ENCODE results near the gene LMNA.
"Not testable (repeated sequence)": the region's sequence is repeated elsewhere in the genome, so short reads cannot be mapped to it uniquely, and the experiment has no call there.

The LMNA gene

GRCh38 chr1:156114101-156114918 is at the start of gene LMNA:
LMNA (plus strand) TSS chr1:156114711; CDS start chr1:156114919, 208 bp downstream.
- DNase-seq, result peak; percentile 84 to 86

- DNase-seq, result no peak
Measured at GRCh38 chr1:156065212-156065611, 49.3 kb upstream of the LMNA start.

- no peak for DNase-seq
Measured at GRCh38 chr1:156065871-156066270, 48.6 kb upstream of the LMNA start.

- no peak for DNase-seq
Measured at GRCh38 chr1:156067262-156067661, 47.2 kb upstream of the LMNA start.

DNA sequence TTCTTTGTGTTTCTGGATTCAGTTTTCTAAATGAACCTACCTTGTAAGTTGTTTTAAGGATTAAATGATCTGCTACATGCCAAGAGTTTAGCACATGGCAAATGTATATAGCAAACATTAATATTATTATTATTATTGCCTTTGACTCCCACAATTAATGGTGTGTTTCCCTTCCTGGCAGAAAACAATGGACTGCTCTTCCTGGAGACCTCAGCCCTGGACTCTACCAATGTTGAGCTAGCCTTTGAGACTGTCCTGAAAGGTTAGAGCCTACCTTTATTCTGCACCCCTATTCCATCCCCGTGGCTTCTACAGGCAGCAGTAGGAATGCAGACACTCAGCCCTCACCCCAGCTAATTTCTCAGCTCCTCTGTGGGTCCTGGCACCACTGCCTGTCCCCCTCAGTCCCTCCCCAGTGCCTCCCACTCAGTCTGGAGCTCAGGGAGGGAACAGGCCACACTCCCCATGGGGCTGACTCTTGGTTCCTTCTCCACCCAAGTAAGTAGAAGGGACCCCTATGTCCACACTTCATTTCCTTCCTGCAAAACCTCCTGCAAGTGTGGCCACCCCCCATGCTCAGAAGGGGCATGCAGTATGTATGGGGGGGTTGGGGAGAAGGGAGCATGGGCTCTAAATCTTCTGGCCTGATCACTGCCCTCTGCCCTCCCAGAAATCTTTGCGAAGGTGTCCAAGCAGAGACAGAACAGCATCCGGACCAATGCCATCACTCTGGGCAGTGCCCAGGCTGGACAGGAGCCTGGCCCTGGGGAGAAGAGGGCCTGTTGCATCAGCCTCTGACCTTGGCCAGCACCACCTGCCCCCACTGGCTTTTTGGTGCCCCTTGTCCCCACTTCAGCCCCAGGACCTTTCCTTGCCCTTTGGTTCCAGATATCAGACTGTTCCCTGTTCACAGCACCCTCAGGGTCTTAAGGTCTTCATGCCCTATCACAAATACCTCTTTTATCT is 44.7 kb upstream of the LMNA start:
- no peak for DNase-seq

GRCh38 chr1:156070548-156070947 is 44.0 kb upstream of the LMNA start:
- no peak for DNase-seq

DNA sequence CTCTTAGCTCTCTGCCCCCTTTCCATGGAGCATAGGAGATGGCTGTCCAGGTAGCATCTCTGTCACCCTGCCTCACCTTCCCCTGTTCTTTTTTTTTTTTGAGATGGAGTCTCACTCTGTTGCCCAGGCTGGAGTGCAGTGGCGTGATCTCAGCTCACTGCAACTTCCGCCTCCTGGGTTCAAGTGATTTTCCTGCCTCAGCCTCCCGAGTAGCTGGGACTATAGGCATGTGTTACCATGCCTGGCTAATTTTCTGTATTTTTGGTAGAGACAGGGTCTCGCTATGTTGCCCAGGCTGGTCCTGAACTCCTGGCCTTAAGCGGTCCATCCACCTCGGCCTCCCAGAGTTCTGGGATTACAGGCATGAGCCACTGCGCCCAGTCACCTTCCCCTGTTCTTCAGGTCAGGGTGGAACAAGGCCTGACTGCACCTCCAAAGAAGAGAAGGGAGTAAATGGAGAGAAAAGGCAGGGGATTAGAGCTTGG is 43.1 kb upstream of the LMNA start:
- not testable (repeated sequence) for DNase-seq

GRCh38 chr1:156072251-156072650 is 42.3 kb upstream of the LMNA start:
- DNase-seq, result no peak

- DNase-seq, result no peak
Measured at GRCh38 chr1:156073110-156073687, 41.3 kb upstream of the LMNA start.

DNA sequence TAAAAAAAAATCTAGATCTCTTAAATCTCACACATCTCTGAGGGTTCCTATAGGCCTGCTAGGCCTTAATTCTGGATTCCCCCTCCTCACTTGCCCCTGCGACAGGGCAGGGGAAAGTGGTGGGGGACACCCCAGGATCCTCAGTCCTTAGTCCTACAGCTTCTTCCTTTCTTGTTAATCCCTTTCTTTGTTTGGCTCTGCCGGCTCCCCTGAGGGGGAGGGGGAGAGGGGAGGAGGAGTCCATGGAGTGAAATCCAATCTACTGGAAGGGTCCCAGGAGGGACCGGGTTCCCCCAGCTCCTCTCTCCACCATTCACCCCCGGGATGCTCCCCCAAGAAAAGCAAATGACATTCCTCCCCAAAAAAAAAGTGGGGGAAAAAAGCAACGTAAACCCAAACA is 40.8 kb upstream of the LMNA start:
- DNase-seq, result no peak

GRCh38 chr1:156074661-156075060 is 39.9 kb upstream of the LMNA start:
- DNase-seq, result no peak

DNA sequence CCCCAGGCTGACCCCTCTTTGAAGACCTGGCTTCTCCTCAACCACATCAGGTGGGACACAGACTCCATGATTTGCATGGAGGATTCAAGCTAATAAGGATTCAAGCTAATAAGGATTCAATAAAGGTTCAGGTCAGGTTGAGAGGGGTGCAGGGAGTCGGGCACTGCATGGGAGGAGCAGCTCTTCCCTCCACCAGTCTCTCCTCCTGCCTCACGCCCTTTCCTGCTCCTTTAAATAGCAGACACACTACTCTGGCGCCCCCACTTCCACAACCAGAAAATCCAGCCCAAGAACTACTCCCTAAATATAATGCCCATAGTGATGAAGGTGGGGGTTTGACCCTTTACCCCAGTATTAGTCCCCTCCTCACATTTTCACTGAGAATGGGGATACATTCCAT is 39.3 kb upstream of the LMNA start:
- no peak for DNase-seq

GRCh38 chr1:156075775-156076204 is 38.7 kb upstream of the LMNA start:
- no peak for DNase-seq

DNA sequence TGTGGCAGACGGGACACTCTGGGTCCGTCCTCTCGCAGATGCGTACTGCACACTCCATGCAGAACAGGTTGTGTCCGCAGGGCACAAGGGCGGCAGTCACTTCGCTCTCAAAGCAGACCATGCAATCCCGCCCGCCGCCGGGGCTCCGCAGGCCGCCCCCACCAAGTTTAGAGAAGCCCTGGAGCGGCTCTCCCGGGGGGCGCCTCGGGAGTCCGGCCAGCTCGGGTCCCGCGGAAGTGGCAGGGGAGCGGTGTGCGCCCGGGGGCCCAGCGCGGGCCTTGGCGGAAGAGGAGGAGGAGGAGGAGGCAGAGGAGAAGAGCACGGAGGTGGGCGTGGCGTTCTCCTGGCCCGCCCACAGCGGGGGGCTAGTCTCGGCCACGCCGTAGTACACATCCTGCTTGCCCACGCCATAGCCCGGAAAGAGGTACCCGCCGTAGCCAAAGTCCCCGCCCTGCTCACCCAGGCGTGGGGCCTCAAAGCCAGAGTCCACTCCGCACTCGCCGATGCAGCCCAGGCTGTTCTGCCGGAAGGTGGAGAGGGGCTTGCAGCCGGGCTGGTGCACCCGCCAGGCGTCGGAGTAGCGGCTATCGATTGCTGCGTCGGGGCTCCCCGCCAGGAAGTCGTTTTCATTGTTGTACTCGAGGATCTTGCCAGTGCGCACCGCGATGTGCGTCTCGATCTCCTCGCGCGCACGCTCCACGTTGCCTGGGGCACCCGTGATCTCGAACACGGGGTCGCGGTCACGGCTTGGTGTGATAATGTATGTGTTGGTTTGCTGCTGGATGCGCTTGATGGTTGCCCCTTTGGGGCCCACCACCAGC is 37.7 kb upstream of the LMNA start:
- DNase-seq, result no peak

DNA sequence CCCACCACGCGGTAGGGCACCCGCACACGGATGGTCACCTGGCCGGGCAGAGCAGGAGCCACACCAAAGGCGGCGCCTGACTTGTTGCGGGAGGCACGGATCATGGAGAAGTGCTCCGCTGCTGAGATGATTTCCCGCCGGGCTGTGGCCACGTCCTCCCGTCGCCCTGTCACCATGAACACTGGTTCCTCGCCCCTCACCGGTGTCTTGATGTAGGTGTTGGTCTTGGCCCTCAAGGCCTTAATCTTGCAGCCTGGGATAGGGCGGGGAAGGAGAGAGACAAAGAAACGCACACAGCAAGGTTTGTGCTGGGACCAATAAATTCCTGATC is 37.1 kb upstream of the LMNA start:
- no peak for DNase-seq

- no peak for DNase-seq
Measured at GRCh38 chr1:156078728-156079127, 35.8 kb upstream of the LMNA start.

GRCh38 chr1:156079762-156080161 is 34.7 kb upstream of the LMNA start:
- no peak for DNase-seq

GRCh38 chr1:156080241-156080862 is 34.2 kb upstream of the LMNA start:
- DNase-seq, result no peak

DNA sequence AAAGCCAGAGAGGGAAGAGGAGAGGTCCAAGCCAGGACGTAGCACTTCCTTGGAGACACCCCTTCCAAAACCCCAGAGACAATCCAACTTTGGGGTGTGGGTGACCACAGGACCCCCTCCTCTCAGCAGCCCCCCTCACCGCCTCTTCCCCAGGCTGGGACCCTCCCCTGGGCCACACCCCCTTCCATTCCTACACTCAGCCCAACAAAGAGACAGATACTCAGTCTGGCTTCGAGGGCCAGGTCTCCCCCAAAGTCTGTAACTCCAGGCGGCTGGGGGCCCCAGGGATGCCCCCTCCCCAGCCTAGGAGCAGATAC is 33.7 kb upstream of the LMNA start:
- no peak for DNase-seq

DNA sequence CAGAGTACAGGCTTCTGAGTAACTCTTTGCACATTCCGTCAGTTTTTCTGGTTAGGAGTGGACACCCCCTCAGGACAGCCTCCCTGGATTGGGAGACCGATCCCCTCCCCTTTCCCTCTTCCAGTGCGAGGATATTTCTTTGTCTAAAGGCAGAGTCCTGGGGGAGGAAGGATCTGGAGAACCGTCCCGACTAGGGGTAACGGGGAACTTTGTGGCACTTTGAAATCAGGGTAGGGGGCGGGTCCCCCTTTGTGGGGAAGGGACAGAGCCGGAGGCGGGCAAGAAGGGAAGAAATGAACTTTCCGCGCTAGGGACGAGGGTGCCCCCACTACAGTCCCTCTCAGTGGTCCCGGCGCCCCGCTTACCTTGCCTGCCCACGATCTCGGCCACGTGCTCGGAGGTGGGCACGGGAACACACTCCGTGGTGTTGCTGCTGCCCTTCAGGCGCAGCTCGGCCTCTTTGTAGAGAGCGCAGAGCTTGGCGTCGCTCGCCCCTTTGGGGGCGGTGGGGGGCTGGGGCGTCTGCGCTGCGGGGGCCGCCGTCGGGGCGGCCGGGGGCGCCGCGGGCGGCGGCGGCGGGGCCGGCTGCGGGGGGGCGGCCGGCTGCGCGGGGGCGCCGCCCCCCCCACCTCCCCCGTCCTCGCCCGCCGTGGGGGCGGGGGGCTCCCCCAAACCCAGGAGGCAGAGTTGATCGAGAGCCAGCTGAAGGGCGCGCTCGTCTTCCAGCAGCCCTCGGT is 33.2 kb upstream of the LMNA start:
- no peak for DNase-seq

- DNase-seq, result no peak
Measured at GRCh38 chr1:156081917-156082308, 32.6 kb upstream of the LMNA start.
